ENCODE data around the gene LY6G6F.

Gene LY6G6F

DNA sequence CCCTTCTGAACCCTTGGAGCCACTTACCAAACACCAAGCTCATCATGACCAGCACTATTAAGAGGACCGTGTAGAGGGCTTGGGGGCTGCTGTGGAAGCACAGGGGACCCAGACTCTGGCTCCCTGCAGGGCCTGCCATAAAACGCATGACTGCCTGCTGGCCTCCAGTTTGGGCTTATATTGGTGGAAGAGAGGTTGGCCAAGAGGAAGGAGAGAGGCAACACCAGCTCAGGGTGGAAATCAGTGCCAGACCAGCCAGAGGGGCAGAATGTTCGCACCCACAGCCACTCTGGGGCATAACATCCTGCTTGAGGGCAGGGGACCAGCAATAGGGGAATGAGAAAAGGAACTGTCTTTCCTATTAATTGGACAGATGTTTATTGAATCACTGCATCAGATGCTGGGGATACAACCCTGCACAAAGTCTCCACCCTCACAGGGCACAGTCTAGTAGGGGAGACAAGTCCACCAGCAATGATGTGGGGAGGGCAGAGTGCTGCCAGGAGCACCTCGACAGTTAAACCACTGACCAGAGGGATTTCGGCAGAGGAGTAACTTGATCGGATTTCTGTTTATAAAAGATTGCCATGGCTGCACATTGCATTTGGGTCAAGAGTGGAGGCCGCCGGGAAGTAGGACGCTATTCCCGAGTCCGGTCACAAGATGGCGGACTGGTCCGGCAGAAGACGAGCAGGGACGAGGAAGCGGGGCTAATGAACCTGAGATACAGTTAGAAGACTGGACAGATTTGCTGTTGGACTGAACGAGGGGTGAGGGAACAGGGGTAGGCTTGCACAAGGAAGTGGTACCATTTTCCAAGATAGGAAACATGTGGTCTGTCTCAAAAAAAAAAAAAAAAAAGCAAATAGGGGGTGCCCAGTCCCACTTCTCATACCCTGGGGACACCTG, 26.2 kb upstream of the LY6G6F start, which contains the start of gene LY6G5C:
LY6G5C (minus strand) TSS at position 842 of the 909 bp plus-strand sequence; CDS start at position 148, 694 bp downstream.
- H3K4me3 ChIP-seq (ENCODE audit: low read depth, low read length) = peak within 1 kb of the TSS; percentile 72
- peak; percentile 90 for DNase-seq (ENCODE audit: low read depth)
- TF ChIP-seq, protein P1, sequence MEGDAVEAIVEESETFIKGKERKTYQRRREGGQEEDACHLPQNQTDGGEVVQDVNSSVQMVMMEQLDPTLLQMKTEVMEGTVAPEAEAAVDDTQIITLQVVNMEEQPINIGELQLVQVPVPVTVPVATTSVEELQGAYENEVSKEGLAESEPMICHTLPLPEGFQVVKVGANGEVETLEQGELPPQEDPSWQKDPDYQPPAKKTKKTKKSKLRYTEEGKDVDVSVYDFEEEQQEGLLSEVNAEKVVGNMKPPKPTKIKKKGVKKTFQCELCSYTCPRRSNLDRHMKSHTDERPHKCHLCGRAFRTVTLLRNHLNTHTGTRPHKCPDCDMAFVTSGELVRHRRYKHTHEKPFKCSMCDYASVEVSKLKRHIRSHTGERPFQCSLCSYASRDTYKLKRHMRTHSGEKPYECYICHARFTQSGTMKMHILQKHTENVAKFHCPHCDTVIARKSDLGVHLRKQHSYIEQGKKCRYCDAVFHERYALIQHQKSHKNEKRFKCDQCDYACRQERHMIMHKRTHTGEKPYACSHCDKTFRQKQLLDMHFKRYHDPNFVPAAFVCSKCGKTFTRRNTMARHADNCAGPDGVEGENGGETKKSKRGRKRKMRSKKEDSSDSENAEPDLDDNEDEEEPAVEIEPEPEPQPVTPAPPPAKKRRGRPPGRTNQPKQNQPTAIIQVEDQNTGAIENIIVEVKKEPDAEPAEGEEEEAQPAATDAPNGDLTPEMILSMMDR (IDR thresholded peaks at IDR 0.05; ENCODE audit: insufficient read depth, low read depth, low read length, missing control alignments) = peak; percentile 71

DNA sequence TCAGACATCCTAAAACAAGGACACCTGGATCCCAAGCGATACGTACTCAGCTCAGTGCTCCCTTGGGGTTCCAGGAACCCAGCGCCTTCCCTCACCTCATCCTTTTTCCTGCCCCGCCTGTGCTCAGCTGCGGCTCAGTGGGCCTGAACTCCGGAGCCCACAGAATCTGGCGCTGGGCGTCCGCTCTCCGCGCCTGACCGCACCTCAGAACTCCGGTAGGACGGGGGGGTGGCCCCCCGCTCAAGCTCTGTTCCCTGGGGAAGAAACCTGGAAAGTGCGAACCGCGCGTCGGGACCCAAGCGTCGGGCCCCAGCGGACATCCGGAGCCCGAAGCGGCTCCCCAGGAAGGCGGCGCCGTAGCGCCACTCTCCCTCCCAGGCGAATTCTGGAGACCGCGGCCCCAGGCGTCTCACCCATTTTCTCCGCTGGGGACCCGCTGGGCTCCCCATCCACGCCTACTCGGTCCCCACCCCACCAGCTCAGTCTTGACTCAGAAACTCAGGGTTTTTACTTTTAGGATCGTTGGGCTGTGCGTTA, 25.5 kb upstream of the LY6G6F start:
- peak overlapping the region; percentile 72 for H3K4me3 ChIP-seq (ENCODE audit: low read depth, low read length)
- DNase-seq (ENCODE audit: low read depth) = peak; percentile 56
- TF ChIP-seq, protein P1 (IDR thresholded peaks at IDR 0.05; ENCODE audit: insufficient read depth, low read depth, low read length, missing control alignments) = peak; percentile 11

DNA sequence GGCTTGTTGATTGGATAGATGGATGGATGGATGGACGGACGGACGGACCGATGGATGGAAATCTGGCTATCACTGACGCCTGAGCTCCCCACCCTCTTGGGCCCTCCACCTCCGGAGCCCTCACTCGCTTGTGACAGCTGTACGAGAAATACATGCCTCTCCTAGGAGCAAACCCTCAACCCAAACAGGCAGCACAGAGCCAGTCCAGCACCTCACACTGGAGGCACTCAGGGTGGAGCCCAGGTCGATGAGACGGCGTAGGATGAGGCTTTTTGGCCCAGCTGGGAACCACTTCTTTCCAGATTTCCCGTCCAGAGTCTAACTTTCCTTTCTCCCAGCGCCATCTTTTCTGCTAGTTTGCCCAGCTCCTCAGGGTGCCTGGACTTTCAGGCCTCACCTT, 23.1 kb upstream of the LY6G6F start:
- TF ChIP-seq, protein P1 (IDR thresholded peaks at IDR 0.05; ENCODE audit: insufficient read depth, low read depth, low read length, missing control alignments) = no peak
- DNase-seq (ENCODE audit: low read depth) = no peak
- H3K4me3 ChIP-seq (ENCODE audit: low read depth, low read length) = no peak overlapping the region

DNA sequence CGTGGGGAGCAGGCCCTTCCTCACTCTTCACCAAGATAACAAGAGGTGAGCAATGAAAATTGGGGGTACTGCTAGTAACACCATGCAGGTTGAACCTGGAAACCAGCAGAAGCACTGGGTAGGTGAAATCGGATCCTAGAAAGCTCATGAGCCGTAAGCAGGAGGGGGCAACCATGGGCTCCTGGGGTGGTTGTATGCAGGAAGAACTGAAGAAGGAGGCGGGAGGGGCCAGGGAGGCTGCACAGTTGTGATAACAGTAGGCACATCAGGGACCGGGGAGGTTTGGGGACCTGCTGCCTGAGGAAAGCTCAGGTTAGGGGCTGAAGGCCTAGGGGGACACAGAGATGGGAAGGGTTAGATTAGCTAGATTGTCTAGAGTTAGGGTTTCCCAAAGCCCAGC, 20.2 kb upstream of the LY6G6F start:
- no peak for DNase-seq (ENCODE audit: low read depth)
- H3K4me3 ChIP-seq (ENCODE audit: low read depth, low read length) = no peak overlapping the region
- TF ChIP-seq, protein P1 (IDR thresholded peaks at IDR 0.05; ENCODE audit: insufficient read depth, low read depth, low read length, missing control alignments) = no peak

DNA sequence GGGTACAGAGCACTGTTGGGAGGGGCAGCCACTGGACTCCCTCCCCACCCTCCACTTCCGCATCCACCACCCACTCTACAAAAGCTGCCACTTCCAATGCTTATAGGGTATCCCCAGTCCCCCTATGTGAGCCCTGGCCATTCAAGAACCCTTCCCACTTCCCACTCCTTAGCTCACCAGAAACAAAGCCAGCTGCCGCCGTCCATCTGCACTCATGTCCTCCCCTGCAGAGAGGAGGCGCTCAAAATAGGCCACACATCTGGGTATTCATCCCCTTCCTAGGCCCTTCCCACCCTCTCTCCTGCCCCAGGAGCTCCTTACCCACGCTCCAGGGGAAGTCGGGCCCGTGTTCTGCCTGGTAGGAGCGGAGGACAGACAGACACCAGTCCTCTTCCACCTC, 19.3 kb upstream of the LY6G6F start:
- H3K4me3 ChIP-seq (ENCODE audit: low read depth, low read length) = no peak overlapping the region
- TF ChIP-seq, protein P1 (IDR thresholded peaks at IDR 0.05; ENCODE audit: insufficient read depth, low read depth, low read length, missing control alignments) = no peak
- no peak for DNase-seq (ENCODE audit: low read depth)

DNA sequence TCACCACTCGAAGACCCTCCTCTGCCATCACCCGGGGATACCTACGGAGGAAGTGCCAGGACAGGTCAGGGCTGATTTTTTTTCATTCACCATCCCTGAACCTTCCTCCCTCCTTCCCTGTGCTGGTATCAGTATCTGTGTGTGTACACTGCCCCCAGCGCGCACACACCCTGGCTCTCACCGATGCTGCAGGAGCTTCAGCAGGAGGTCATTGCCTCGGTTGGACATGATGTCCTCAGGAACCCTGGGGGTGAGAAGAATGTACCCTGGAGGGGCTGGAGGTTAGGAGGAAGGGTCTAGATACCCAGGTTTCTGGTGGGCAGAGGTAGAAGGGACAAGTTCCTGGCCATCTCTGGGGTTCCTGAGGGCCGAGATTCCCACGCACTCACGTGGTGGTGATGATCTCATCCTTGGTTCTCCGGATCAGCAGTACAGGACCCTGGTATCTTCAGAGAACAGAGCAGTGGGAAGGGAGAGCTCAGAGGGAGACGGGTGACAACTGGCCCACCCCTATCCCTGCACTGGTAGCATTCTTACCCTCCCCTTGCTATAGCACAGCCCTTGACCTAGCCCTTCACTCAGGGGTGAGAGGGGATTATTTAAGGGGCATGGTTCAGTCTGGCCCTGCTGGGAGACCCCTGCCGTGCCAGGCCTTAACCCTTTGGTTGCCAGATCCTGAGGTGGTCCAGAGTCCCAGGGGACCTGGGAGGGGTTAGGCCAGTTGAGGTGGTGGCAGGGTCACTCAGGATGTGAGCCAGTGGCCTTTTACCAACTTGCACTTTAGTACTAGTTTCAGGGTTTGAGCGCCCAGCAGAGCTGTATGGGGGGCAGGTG, 18.6 kb upstream of the LY6G6F start:
- TF ChIP-seq, protein P1 (IDR thresholded peaks at IDR 0.05; ENCODE audit: insufficient read depth, low read depth, low read length, missing control alignments) = no peak
- no peak overlapping the region for H3K4me3 ChIP-seq (ENCODE audit: low read depth, low read length)
- no peak for DNase-seq (ENCODE audit: low read depth)
